IPS-15b (cell line): ENCODE data around the gene SUPT4H1.

Experiments
- H3K27me3 ChIP-seq: one replicate; pipeline ENCODE4 v1.6.1; 2013; ENCODE audit warnings: low read length; ENCODE audit not compliant: control insufficient read depth, insufficient read depth
- H3K36me3 ChIP-seq: one replicate; pipeline ENCODE4 v1.6.1; 2013; ENCODE audit warnings: low read length; ENCODE audit not compliant: control insufficient read depth, insufficient read depth
- H3K4me1 ChIP-seq: one replicate; pipeline ENCODE4 v1.6.1; 2013; ENCODE audit warnings: mild to moderate bottlenecking, low read length; ENCODE audit not compliant: control insufficient read depth, insufficient read depth
- H3K4me3 ChIP-seq: one replicate; pipeline ENCODE4 v1.5.1; 2013; ENCODE audit warnings: low read depth, low read length
- H3K9ac ChIP-seq: one replicate; pipeline ENCODE4 v1.6.1; 2013; ENCODE audit warnings: low read depth, mild to moderate bottlenecking, low read length
- H3K9me3 ChIP-seq: one replicate; pipeline ENCODE4 v1.6.1; 2013; ENCODE audit warnings: mild to moderate bottlenecking, low read length; ENCODE audit not compliant: control insufficient read depth, insufficient read depth

The SUPT4H1 gene

GRCh38 chr17:58379511-58379824, 27.5 kb upstream of the SUPT4H1 start:
- no peak overlapping the region for H3K9ac ChIP-seq
- no peak overlapping the region for H3K4me3 ChIP-seq

GRCh38 chr17:58378733-58379510, 26.9 kb upstream of the SUPT4H1 start:
- no peak overlapping the region for H3K4me3 ChIP-seq
- no peaks in the 10 kb centered on the region for H3K36me3 ChIP-seq
- no peak overlapping the region for H3K9ac ChIP-seq
- no peaks in the 10 kb centered on the region for H3K27me3 ChIP-seq
- H3K4me1 ChIP-seq = peaks cover 17% of the 10 kb centered on the region
- no peaks in the 10 kb centered on the region for H3K9me3 ChIP-seq

More at GRCh38 chr17:58379511-58379824, 27.5 kb upstream of the SUPT4H1 start:
- Histone ChIP-seq H3K9me3 (no peaks in the 10 kb centered on the region), H3K36me3 (no peaks in the 10 kb centered on the region), H3K27me3 (no peaks in the 10 kb centered on the region), H3K4me1 (peaks cover 17% of the 10 kb centered on the region)

DNA sequence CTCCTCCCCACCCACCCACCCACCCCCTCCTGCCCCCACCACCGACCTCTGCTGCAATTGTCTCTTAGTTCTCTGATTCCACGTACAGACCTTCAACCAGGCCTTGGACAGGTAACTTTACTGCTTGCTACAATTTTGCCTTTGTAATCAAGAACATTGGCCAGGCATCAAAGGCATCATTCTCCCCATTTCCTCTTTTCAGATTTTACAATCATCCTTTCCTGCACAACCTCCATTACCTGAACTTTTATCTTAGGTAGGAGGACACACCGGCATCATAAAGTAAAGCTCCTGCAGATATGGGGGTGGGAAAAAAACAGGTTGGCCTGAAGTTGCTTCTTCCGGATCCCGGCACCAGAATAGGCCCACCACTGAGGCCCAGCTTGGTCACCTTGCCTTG, 25.7 kb upstream of the SUPT4H1 start:
- H3K36me3 ChIP-seq = no peaks in the 10 kb centered on the region
- no peak overlapping the region for H3K4me3 ChIP-seq
- peaks cover 17% of the 10 kb centered on the region for H3K4me1 ChIP-seq
- no peak overlapping the region for H3K9ac ChIP-seq
- no peaks in the 10 kb centered on the region for H3K9me3 ChIP-seq
- H3K27me3 ChIP-seq = no peaks in the 10 kb centered on the region

DNA sequence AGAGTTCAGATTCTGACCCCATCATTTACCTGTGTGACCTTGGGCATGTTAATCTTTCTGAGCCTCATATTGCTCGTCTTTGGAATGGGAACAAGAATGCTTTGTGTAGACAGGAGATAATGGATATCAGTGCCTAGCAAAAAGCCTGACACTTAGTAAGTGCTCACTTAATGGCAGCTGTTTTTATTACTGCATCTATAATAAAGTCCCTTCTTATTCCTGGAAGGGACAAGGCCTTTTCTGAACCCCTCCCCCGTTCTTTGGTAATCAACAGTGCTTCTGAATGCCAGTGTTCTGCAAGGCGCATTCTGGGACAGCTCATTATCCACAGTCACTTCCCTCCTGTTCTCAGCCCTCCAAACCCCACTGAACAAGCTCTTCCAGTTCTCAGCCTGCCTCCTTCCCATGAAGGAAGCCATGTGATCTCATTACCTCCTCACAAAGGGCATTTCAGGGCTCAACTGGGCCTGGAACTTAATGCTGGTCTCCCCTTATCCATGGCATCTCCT, 25.1 kb upstream of the SUPT4H1 start:
- Histone ChIP-seq H3K4me1 (peaks cover 17% of the 10 kb centered on the region), H3K36me3 (no peaks in the 10 kb centered on the region), H3K9ac (no peak overlapping the region), H3K4me3 (no peak overlapping the region), H3K27me3 (no peaks in the 10 kb centered on the region), H3K9me3 (no peaks in the 10 kb centered on the region)

- Histone ChIP-seq H3K27me3 (no peaks in the 10 kb centered on the region), H3K9ac (no peak overlapping the region), H3K4me1 (peaks cover 17% of the 10 kb centered on the region), H3K4me3 (no peak overlapping the region), H3K36me3 (no peaks in the 10 kb centered on the region), H3K9me3 (no peaks in the 10 kb centered on the region)
Observed at GRCh38 chr17:58376472-58377000, 24.5 kb upstream of the SUPT4H1 start.

GRCh38 chr17:58375811-58376210, 23.8 kb upstream of the SUPT4H1 start:
- no peaks in the 10 kb centered on the region for H3K36me3 ChIP-seq
- H3K9ac ChIP-seq = no peak overlapping the region
- no peaks in the 10 kb centered on the region for H3K27me3 ChIP-seq
- H3K9me3 ChIP-seq = no peaks in the 10 kb centered on the region
- H3K4me1 ChIP-seq = peaks cover 17% of the 10 kb centered on the region
- H3K4me3 ChIP-seq = no peak overlapping the region

DNA sequence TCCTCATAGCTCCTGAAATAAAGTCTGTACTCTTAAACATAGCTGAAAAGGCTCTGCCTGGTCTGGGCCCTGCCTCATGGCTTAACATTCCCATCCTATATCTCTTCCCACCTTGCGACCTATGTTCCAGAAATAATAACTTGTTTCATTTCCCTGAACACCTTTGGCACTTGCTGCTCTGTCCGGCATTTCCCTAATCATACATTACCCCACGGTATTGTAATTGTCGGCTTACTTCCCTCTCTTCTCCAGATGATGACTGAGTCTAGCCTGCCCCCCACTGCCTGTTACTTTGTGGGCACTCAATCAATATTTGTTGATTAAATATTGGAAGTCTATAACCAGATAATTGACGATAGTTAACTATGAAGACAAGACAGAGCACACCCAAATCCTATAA, 23.3 kb upstream of the SUPT4H1 start:
- Histone ChIP-seq H3K36me3 (no peaks in the 10 kb centered on the region), H3K9me3 (no peaks in the 10 kb centered on the region), H3K27me3 (no peaks in the 10 kb centered on the region), H3K4me1 (peaks cover 15% of the 10 kb centered on the region), H3K4me3 (no peak overlapping the region), H3K9ac (no peak overlapping the region)

GRCh38 chr17:58373923-58374322, 21.9 kb upstream of the SUPT4H1 start:
- Histone ChIP-seq H3K9ac (no peak overlapping the region), H3K9me3 (no peaks in the 10 kb centered on the region), H3K27me3 (no peaks in the 10 kb centered on the region), H3K36me3 (no peaks in the 10 kb centered on the region), H3K4me3 (no peak overlapping the region), H3K4me1 (peaks cover 9% of the 10 kb centered on the region)

GRCh38 chr17:58373003-58373402, 21.0 kb upstream of the SUPT4H1 start:
- Histone ChIP-seq H3K4me3 (no peak overlapping the region), H3K9ac (no peak overlapping the region)

DNA sequence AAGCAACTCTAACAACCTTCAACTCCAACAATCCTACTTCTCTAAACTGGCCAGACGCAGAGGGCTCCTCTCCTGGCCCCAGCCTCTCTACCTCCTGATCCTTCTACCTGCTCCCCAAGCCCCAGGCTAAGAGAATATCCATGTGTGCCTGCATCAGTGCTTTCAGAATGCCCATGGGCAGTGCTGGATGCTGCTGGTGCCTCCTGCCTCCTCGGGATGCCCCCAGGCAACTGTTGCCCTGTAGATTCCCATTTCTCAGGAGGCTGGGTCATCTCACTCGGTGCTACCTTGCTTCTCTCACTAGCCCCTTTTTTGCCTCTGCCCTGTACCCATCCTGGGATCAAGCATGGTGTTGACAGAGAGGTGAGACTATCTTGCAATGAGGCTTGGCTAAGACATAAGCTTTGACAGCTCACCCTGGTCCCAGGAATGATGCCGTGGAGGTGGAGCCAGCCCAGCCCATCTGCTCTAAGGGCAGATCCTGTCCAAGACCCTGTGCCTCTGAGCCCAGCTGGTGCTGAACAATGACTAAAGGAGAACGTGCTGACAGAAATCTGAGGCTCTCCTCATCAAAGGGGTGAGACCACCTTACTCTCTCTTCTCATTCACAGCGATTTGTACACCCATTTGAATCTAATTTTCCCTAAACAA, 19.4 kb upstream of the SUPT4H1 start:
- Histone ChIP-seq H3K9ac (no peak overlapping the region), H3K4me3 (no peak overlapping the region), H3K4me1 (no peaks in the 10 kb centered on the region), H3K9me3 (no peaks in the 10 kb centered on the region), H3K27me3 (no peaks in the 10 kb centered on the region), H3K36me3 (no peaks in the 10 kb centered on the region)

More at GRCh38 chr17:58373003-58373402, 21.0 kb upstream of the SUPT4H1 start:
- H3K4me1 ChIP-seq = peaks cover 9% of the 10 kb centered on the region
- no peaks in the 10 kb centered on the region for H3K27me3 ChIP-seq
- H3K9me3 ChIP-seq = no peaks in the 10 kb centered on the region
- H3K36me3 ChIP-seq = no peaks in the 10 kb centered on the region

- Histone ChIP-seq H3K9me3 (no peaks in the 10 kb centered on the region), H3K36me3 (no peaks in the 10 kb centered on the region), H3K4me1 (no peaks in the 10 kb centered on the region), H3K4me3 (no peak overlapping the region), H3K27me3 (no peaks in the 10 kb centered on the region), H3K9ac (no peak overlapping the region)
Observed at GRCh38 chr17:58370716-58371115, 18.7 kb upstream of the SUPT4H1 start.

- no peaks in the 10 kb centered on the region for H3K9me3 ChIP-seq
- no peak overlapping the region for H3K9ac ChIP-seq
- no peaks in the 10 kb centered on the region for H3K36me3 ChIP-seq
- H3K4me1 ChIP-seq = no peaks in the 10 kb centered on the region
- H3K27me3 ChIP-seq = no peaks in the 10 kb centered on the region
- no peak overlapping the region for H3K4me3 ChIP-seq
Observed at GRCh38 chr17:58370309-58370708, 18.3 kb upstream of the SUPT4H1 start.
